ENCODE data around the gene MYEOV. TPM values are rescaled to one million over a fixed set of nuclear protein-coding genes. Genes with fewer than 3 reads are reported as not detected.
A peak's percentile ranks its signal among the peaks of the same experiment; 100 is the strongest.

Gene MYEOV
- not detected for total RNA-seq
- polyA plus RNA-seq = not detected

GRCh38 chr11:69293819-69294505 is at the start of gene MYEOV:
Gene MYEOV (plus strand): TSS chr11:69294155. CDS start chr11:69295355, 1,200 bp downstream.
- peaks cover 55% of the 10 kb centered on the region for H3K4me1 ChIP-seq (ENCODE audit: insufficient read depth, low read length)
- H3K27me3 Mint-ChIP-seq = no peaks in the 10 kb centered on the region
- H3K27me3 ChIP-seq (ENCODE audit: insufficient read depth, low read length) = no peaks in the 10 kb centered on the region
- CTCF ChIA-PET (ENCODE audit: partially characterized antibody) = interaction anchor here (1.8 to 5.1 kb wide), 3 partner anchors 12 to 350 kb away, joined by 5 to 52 read pairs (median 7); partner anchors contain the start of gene CCND1
- peaks cover 0 to 3% (median 0%) of the 10 kb centered on the region in 8 donors for H3K9me3 Mint-ChIP-seq
- H3K36me3 ChIP-seq (ENCODE audit: insufficient read depth, low read length) = no peaks in the 10 kb centered on the region
- no peak within 1 kb of the TSS for H3K4me3 ChIP-seq (ENCODE audit: low read length in 2 of 2)
- H3K27ac Mint-ChIP-seq = peak within 1 kb of the TSS in 2 of 7 donors; percentile 36 to 53
- H3K4me3 Mint-ChIP-seq = peak within 1 kb of the TSS in 1 of 8 donors; percentile 31
- no peak for DNase-seq
- H3K36me3 Mint-ChIP-seq = no peaks in the 10 kb centered on the region
- no peak within 1 kb of the TSS for H3K27ac ChIP-seq (ENCODE audit: low read depth, low read length)
- no peaks in the 10 kb centered on the region for H3K9me3 ChIP-seq (ENCODE audit: control insufficient read depth in 1 of 2, low read length in 2 of 2)
- POLR2A ChIA-PET (ENCODE audit: partially characterized antibody) = no interaction called here
- peaks cover 33 to 52% (median 42%) of the 10 kb centered on the region in 4 donors for H3K4me1 Mint-ChIP-seq
- intact Hi-C loops (cut with micrococcal nuclease) = no loop called here

- peaks cover 0 to 2% of the 10 kb centered on the region in 2 donors for H3K27me3 Mint-ChIP-seq
These were observed 49.7 kb upstream of the MYEOV start for GRCh38 chr11:69244266-69244665.

GRCh38 chr11:69245041-69245440 is 48.9 kb upstream of the MYEOV start:
- H3K4me1 Mint-ChIP-seq = peaks cover 4 to 14% (median 7%) of the 10 kb centered on the region in 4 donors
- Histone ChIP-seq H3K36me3 (ENCODE audit: insufficient read depth, low read length) (no peaks in the 10 kb centered on the region), H3K27ac (ENCODE audit: low read depth, low read length) (no peak overlapping the region), H3K4me3 (ENCODE audit: low read length in 2 of 2) (no peak overlapping the region), H3K27me3 (ENCODE audit: insufficient read depth, low read length) (no peaks in the 10 kb centered on the region), H3K9me3 (ENCODE audit: control insufficient read depth in 1 of 2, low read length in 2 of 2) (no peaks in the 10 kb centered on the region), H3K4me1 (ENCODE audit: insufficient read depth, low read length) (no peaks in the 10 kb centered on the region)
- no peak overlapping the region for H3K4me3 Mint-ChIP-seq
- no peak for DNase-seq
- H3K36me3 Mint-ChIP-seq = no peaks in the 10 kb centered on the region
- ChIA-PET CTCF (ENCODE audit: partially characterized antibody) (no interaction called here), POLR2A (ENCODE audit: partially characterized antibody) (no interaction called here)
- peaks cover 0 to 2% of the 10 kb centered on the region in 2 donors for H3K27me3 Mint-ChIP-seq
- H3K27ac Mint-ChIP-seq = no peak overlapping the region
- intact Hi-C loops (cut with micrococcal nuclease) = no loop called here
- peaks cover 0 to 2% (median 0%) of the 10 kb centered on the region in 8 donors for H3K9me3 Mint-ChIP-seq

More at GRCh38 chr11:69244266-69244665, 49.7 kb upstream of the MYEOV start:
- Histone ChIP-seq H3K9me3 (ENCODE audit: control insufficient read depth in 1 of 2, low read length in 2 of 2) (no peaks in the 10 kb centered on the region), H3K36me3 (ENCODE audit: insufficient read depth, low read length) (no peaks in the 10 kb centered on the region), H3K27me3 (ENCODE audit: insufficient read depth, low read length) (no peaks in the 10 kb centered on the region), H3K4me1 (ENCODE audit: insufficient read depth, low read length) (no peaks in the 10 kb centered on the region), H3K4me3 (ENCODE audit: low read length in 2 of 2) (no peak overlapping the region), H3K27ac (ENCODE audit: low read depth, low read length) (no peak overlapping the region)
- intact Hi-C loops (cut with micrococcal nuclease) = no loop called here
- peaks cover 4 to 14% (median 7%) of the 10 kb centered on the region in 4 donors for H3K4me1 Mint-ChIP-seq
- ChIA-PET POLR2A (ENCODE audit: partially characterized antibody) (no interaction called here), CTCF (ENCODE audit: partially characterized antibody) (no interaction called here)
- H3K9me3 Mint-ChIP-seq = peaks cover 0 to 2% (median 0%) of the 10 kb centered on the region in 8 donors
- no peak overlapping the region for H3K4me3 Mint-ChIP-seq
- no peak for DNase-seq
- no peak overlapping the region for H3K27ac Mint-ChIP-seq
- no peaks in the 10 kb centered on the region for H3K36me3 Mint-ChIP-seq

- H3K36me3 Mint-ChIP-seq = no peaks in the 10 kb centered on the region
- peaks cover 0 to 2% (median 0%) of the 10 kb centered on the region in 8 donors for H3K9me3 Mint-ChIP-seq
- peak overlapping the region in 1 of 7 donors; percentile 18 for H3K27ac Mint-ChIP-seq
- no peak for DNase-seq
- H3K4me1 Mint-ChIP-seq = peaks cover 4 to 14% (median 7%) of the 10 kb centered on the region in 4 donors
- ChIA-PET CTCF (ENCODE audit: partially characterized antibody) (no interaction called here), POLR2A (ENCODE audit: partially characterized antibody) (no interaction called here)
- Histone ChIP-seq H3K4me3 (ENCODE audit: low read length in 2 of 2) (no peak overlapping the region), H3K27ac (ENCODE audit: low read depth, low read length) (no peak overlapping the region), H3K27me3 (ENCODE audit: insufficient read depth, low read length) (no peaks in the 10 kb centered on the region), H3K4me1 (ENCODE audit: insufficient read depth, low read length) (no peaks in the 10 kb centered on the region), H3K9me3 (ENCODE audit: control insufficient read depth in 1 of 2, low read length in 2 of 2) (no peaks in the 10 kb centered on the region), H3K36me3 (ENCODE audit: insufficient read depth, low read length) (no peaks in the 10 kb centered on the region)
- H3K27me3 Mint-ChIP-seq = peaks cover 0 to under 1% of the 10 kb centered on the region in 2 donors
- intact Hi-C loops (cut with micrococcal nuclease) = no loop called here
- H3K4me3 Mint-ChIP-seq = no peak overlapping the region
These were observed 48.2 kb upstream of the MYEOV start for GRCh38 chr11:69245491-69246345.

- ChIA-PET POLR2A (ENCODE audit: partially characterized antibody) (no interaction called here), CTCF (ENCODE audit: partially characterized antibody) (no interaction called here)
- intact Hi-C loops (cut with micrococcal nuclease) = no loop called here
- Mint-ChIP-seq H3K9me3 (peaks cover 0 to 9% (median 4%) of the 10 kb centered on the region in 8 donors), H3K36me3 (no peaks in the 10 kb centered on the region), H3K27me3 (peaks cover 0 to 4% of the 10 kb centered on the region in 2 donors), H3K4me1 (no peaks in the 10 kb centered on the region), H3K4me3 (no peak overlapping the region), H3K27ac (peak overlapping the region in 1 of 7 donors; percentile 14)
- H3K27ac ChIP-seq (ENCODE audit: low read depth, low read length) = no peak overlapping the region
- no peak for DNase-seq
- no peaks in the 10 kb centered on the region for H3K9me3 ChIP-seq (ENCODE audit: control insufficient read depth in 1 of 2, low read length in 2 of 2)
- no peaks in the 10 kb centered on the region for H3K27me3 ChIP-seq (ENCODE audit: insufficient read depth, low read length)
- no peak overlapping the region for H3K4me3 ChIP-seq (ENCODE audit: low read length in 2 of 2)
- no peaks in the 10 kb centered on the region for H3K36me3 ChIP-seq (ENCODE audit: insufficient read depth, low read length)
- H3K4me1 ChIP-seq (ENCODE audit: insufficient read depth, low read length) = no peaks in the 10 kb centered on the region
These were observed 44.4 kb upstream of the MYEOV start for GRCh38 chr11:69249311-69250185.

- Histone ChIP-seq H3K27me3 (ENCODE audit: insufficient read depth, low read length) (no peaks in the 10 kb centered on the region), H3K9me3 (ENCODE audit: control insufficient read depth in 1 of 2, low read length in 2 of 2) (no peaks in the 10 kb centered on the region), H3K36me3 (ENCODE audit: insufficient read depth, low read length) (no peaks in the 10 kb centered on the region), H3K4me1 (ENCODE audit: insufficient read depth, low read length) (no peaks in the 10 kb centered on the region), H3K4me3 (ENCODE audit: low read length in 2 of 2) (no peak overlapping the region), H3K27ac (ENCODE audit: low read depth, low read length) (no peak overlapping the region)
- Mint-ChIP-seq H3K27me3 (peaks cover 0 to 5% of the 10 kb centered on the region in 2 donors), H3K27ac (no peak overlapping the region), H3K4me1 (no peaks in the 10 kb centered on the region), H3K9me3 (peaks cover 0 to 15% (median 5%) of the 10 kb centered on the region in 8 donors), H3K4me3 (no peak overlapping the region), H3K36me3 (no peaks in the 10 kb centered on the region)
- POLR2A ChIA-PET (ENCODE audit: partially characterized antibody) = no interaction called here
- CTCF ChIA-PET (ENCODE audit: partially characterized antibody) = no interaction called here
- intact Hi-C loops (cut with micrococcal nuclease) = no loop called here
- DNase-seq = no peak
These were observed 43.5 kb upstream of the MYEOV start for GRCh38 chr11:69250186-69251056.
